Motor neuron (in vitro differentiated cells): Measurements from ENCODE around the gene HOXA7. TPM values are rescaled to one million over a fixed set of nuclear protein-coding genes. Genes with fewer than 3 reads are reported as not detected.

Experiments
- ATAC-seq, 8 experiments: fragments of 200-7000 bp; cut with Tn5 transposase; replicated peaks in 6 of 8; 2 replicates each; pipeline ENCODE4 v1.8.0; 2021; ENCODE audit warnings: mild to moderate bottlenecking in 8 of 8, moderate library complexity in 8 of 8
- H3K27ac ChIP-seq, 2 donors: fragments of 250-450 bp; sonication (Bioruptor Pico); 2 replicates each; pipeline ENCODE4 v1.9.0; 2021; ENCODE audit warnings: antibody characterized with exemption in 2 of 2, mild to moderate bottlenecking in 2 of 2, moderate library complexity in 1 of 2
- H3K4me1 ChIP-seq, 2 donors: fragments of 250-450 bp; sonication (Bioruptor Pico); replicated peaks in 1 of 2; 2 replicates each; pipeline ENCODE4 v1.6.1; 2021; ENCODE audit warnings: antibody characterized with exemption in 2 of 2, mild to moderate bottlenecking in 2 of 2, moderate library complexity in 1 of 2
- H3K4me3 ChIP-seq, 5 donors: fragments of 250-450 bp; sonication (Bioruptor Pico); 2 replicates each; pipeline ENCODE4 v1.9.0; 2021; ENCODE audit warnings: antibody characterized with exemption in 5 of 5, mild to moderate bottlenecking in 5 of 5, moderate library complexity in 4 of 5
- WGBS, 10 experiments: fragments of 450-650 bp; shearing (Covaris generic); methylation state at CpG; one replicate each; pipeline ENCODE4 v1.0.0; 2022; 5-methylcytosine and 5-hydroxymethylcytosine counted together
- in situ Hi-C, 9 experiments: fragments of 400-800 bp; cut with MboI; loops; one replicate each; pipeline ENCODE4 v1.15.0; 2021; ENCODE audit warnings: low sequenced_read_pairs in 9 of 9, low pct_unique_long_range_greater_than_20kb in 2 of 9; ENCODE audit not compliant: unreplicated experiment in 9 of 9
- total RNA-seq, 8 experiments: library from RNA; unstranded; fragments of 300-600 nt; gene quantifications; 2 replicates each; pipeline versions ENCODE4 v1.2.3 to v1.2.4, GENCODE V29; 2022

The HOXA7 gene
- total RNA-seq, 8 experiments from 2014 or later, result 4.2 to 20.0 (median 12.2) TPM

- Histone ChIP-seq H3K27ac (no peak overlapping the region), H3K4me3 (no peak overlapping the region), H3K4me1 (no peaks in the 10 kb centered on the region)
- in situ Hi-C loops, result loop anchor here in 7 of 9 experiments (10.0 to 25.0 kb wide), 6 partner anchors 610 to 1315 kb away; no protein-coding TSS in a partner anchor
- WGBS, 10 experiments, result 0 to 47% (median 10%) methylated on average over 1 to 9 of the region's 22 CpGs
- no peak for ATAC-seq
These were observed 20.7 kb upstream of the HOXA7 start for GRCh38 chr7:27176962-27177794.

- Histone ChIP-seq H3K4me3 (no peak overlapping the region), H3K27ac (no peak overlapping the region), H3K4me1 (no peaks in the 10 kb centered on the region)
- in situ Hi-C loops, result loop anchor here in 7 of 9 experiments (10.0 to 25.0 kb wide), 6 partner anchors 611 to 1314 kb away; no protein-coding TSS in a partner anchor
- no peak for ATAC-seq
- 0 to 60% (median 40%) methylated on average over 1 to 3 of the region's 3 CpGs; no CpG with 5 or more reads in 4 of the 10 experiments for WGBS, 10 experiments
These were observed 20.0 kb upstream of the HOXA7 start for GRCh38 chr7:27176524-27176845.

GRCh38 chr7:27175626-27176523 is 19.4 kb upstream of the HOXA7 start:
- H3K27ac ChIP-seq, result no peak overlapping the region
- H3K4me1 ChIP-seq, result no peaks in the 10 kb centered on the region
- WGBS, 10 experiments, result 0 to 34% (median 20%) methylated on average over 1 to 17 of the region's 40 CpGs
- in situ Hi-C loops, result loop anchor here in 7 of 9 experiments (10.0 to 25.0 kb wide), 6 partner anchors 611 to 1314 kb away; no protein-coding TSS in a partner anchor
- H3K4me3 ChIP-seq, result no peak overlapping the region
- peak in 3 of 8 experiments; percentile 0 for ATAC-seq

GRCh38 chr7:27174874-27175625 is 18.6 kb upstream of the HOXA7 start:
- in situ Hi-C loops, result loop anchor here (10.0 to 25.0 kb wide), 8 partner anchors 612 to 1313 kb away; no protein-coding TSS in a partner anchor
- 28 to 40% (median 35%) methylated on average over 1 to 4 of the region's 12 CpGs; no CpG with 5 or more reads in 6 of the 10 experiments for WGBS, 10 experiments

GRCh38 chr7:27173956-27174873 is 17.7 kb upstream of the HOXA7 start, which contains the start of gene HOXA10:
Gene HOXA10, minus strand, starts transcription at chr7:27174320. Its CDS starts 14 bp downstream, at chr7:27174306.
- Histone ChIP-seq H3K4me3 (peak within 1 kb of the TSS in 4 of 5 donors; percentile 15 to 32 (median 24)), H3K27ac (no peak within 1 kb of the TSS), H3K4me1 (peaks cover 0 to 6% of the 10 kb centered on the region in 2 donors)
- ATAC-seq, result peak in 7 of 8 experiments; percentile 0 to 30 (median 15)
- in situ Hi-C loops, result loop anchor here in 6 of 9 experiments (10.0 to 25.0 kb wide), 4 partner anchors 787 to 1312 kb away; no protein-coding TSS in a partner anchor
- WGBS, 10 experiments, result 0 to 20% (median 0%) methylated on average over 1 to 13 of the region's 82 CpGs; no CpG with 5 or more reads in 5 of the 10 experiments

More at GRCh38 chr7:27174874-27175625, 18.6 kb upstream of the HOXA7 start:
- H3K4me1 ChIP-seq, result peaks cover 0 to under 1% of the 10 kb centered on the region in 2 donors
- no peak overlapping the region for H3K27ac ChIP-seq
- peak in 3 of 8 experiments; percentile 4 to 22 (median 7) for ATAC-seq
- H3K4me3 ChIP-seq, result no peak overlapping the region

- in situ Hi-C loops, result loop anchor here in 6 of 9 experiments (10.0 to 25.0 kb wide), 4 partner anchors 786 to 1311 kb away; no protein-coding TSS in a partner anchor
- Histone ChIP-seq H3K27ac (no peak overlapping the region), H3K4me3 (peak overlapping the region in 4 of 5 donors; percentile 15 to 32 (median 24)), H3K4me1 (peaks cover 0 to 6% of the 10 kb centered on the region in 2 donors)
- WGBS, 10 experiments, result 0 to 3% (median 0%) methylated on average over 6 to 31 of the region's 59 CpGs; no CpG with 5 or more reads in 7 of the 10 experiments
- ATAC-seq, result peak; percentile 1 to 66 (median 37)
These were observed 17.1 kb upstream of the HOXA7 start for GRCh38 chr7:27173511-27173955.

GRCh38 chr7:27172823-27173510 is 16.5 kb upstream of the HOXA7 start:
- peak overlapping the region in 4 of 5 donors; percentile 15 to 32 (median 24) for H3K4me3 ChIP-seq
- H3K4me1 ChIP-seq, result peaks cover 0 to 6% of the 10 kb centered on the region in 2 donors
- in situ Hi-C loops, result loop anchor here in 6 of 9 experiments (10.0 to 25.0 kb wide), 4 partner anchors 786 to 1311 kb away; no protein-coding TSS in a partner anchor
- ATAC-seq, result peak; percentile 3 to 70 (median 47)
- no peak overlapping the region for H3K27ac ChIP-seq
- WGBS, 10 experiments, result 0 to 3% (median 2%) methylated on average over 8 to 20 of the region's 58 CpGs; no CpG with 5 or more reads in 5 of the 10 experiments

- H3K4me3 ChIP-seq, result no peak overlapping the region
- in situ Hi-C loops, result loop anchor here in 6 of 9 experiments (10.0 to 25.0 kb wide), 4 partner anchors 785 to 1310 kb away; no protein-coding TSS in a partner anchor
- H3K4me1 ChIP-seq, result peaks cover 0 to 6% of the 10 kb centered on the region in 2 donors
- ATAC-seq, result no peak
- H3K27ac ChIP-seq, result no peak overlapping the region
- WGBS, 10 experiments, result 0 to 20% (median 5%) methylated on average over 1 to 7 of the region's 10 CpGs; no CpG with 5 or more reads in 2 of the 10 experiments
These were observed 15.9 kb upstream of the HOXA7 start for GRCh38 chr7:27172315-27172774.

GRCh38 chr7:27171637-27172314 is 15.3 kb upstream of the HOXA7 start:
- Histone ChIP-seq H3K4me3 (no peak overlapping the region), H3K27ac (no peak overlapping the region), H3K4me1 (peaks cover 0 to 6% of the 10 kb centered on the region in 2 donors)
- ATAC-seq, result no peak
- in situ Hi-C loops, result loop anchor here in 6 of 9 experiments (10.0 to 25.0 kb wide), 4 partner anchors 784 to 1309 kb away; no protein-coding TSS in a partner anchor
- WGBS, 10 experiments, result 0 to 40% (median 4%) methylated on average over 2 to 28 of the region's 30 CpGs

GRCh38 chr7:27171325-27171636 is 14.8 kb upstream of the HOXA7 start:
- no peak for ATAC-seq
- in situ Hi-C loops, result loop anchor here in 6 of 9 experiments (10.0 to 25.0 kb wide), 4 partner anchors 784 to 1309 kb away; no protein-coding TSS in a partner anchor
- Histone ChIP-seq H3K4me3 (no peak overlapping the region), H3K4me1 (peaks cover 0 to 10% of the 10 kb centered on the region in 2 donors), H3K27ac (no peak overlapping the region)
- WGBS, 10 experiments, result 0 to 20% (median 4%) methylated on average over 1 to 4 of the region's 8 CpGs; no CpG with 5 or more reads in 3 of the 10 experiments
